ENCODE results near the gene OPCML.

The OPCML gene

DNA sequence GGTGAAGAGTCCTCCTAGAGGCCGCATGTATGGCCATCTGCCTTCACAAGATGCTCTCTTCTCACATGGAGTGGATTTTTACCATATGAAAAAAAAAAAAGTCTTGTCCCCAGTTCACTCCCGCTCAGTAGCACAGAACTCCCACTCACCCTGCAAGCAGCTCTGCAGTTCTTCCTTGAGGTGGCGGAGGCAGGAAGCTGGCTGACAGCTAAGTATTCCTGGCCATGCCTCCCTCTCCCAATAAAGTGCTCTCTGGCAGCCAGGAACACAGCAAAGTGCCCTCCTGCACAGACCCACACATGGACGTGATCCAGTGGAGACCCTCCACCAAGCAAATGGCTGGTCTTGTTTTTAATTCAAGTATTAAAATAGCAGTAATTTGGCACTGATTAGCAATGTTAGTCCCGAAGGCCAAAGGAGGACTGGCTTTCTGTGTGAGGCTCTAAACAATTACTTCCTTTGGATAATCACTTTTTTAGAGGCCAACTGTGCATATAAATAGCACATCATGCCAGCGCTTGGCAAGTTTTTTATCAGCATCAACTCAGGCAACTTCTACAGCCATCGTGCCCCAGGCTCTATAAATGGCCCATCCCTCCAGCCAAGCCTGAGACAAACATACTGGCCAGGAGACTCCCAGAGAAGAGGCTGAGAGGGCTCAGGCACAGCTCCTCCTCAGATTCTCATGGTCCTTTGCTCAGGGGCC is 413.6 kb downstream of the OPCML start:
- no peak for DNase-seq

DNA sequence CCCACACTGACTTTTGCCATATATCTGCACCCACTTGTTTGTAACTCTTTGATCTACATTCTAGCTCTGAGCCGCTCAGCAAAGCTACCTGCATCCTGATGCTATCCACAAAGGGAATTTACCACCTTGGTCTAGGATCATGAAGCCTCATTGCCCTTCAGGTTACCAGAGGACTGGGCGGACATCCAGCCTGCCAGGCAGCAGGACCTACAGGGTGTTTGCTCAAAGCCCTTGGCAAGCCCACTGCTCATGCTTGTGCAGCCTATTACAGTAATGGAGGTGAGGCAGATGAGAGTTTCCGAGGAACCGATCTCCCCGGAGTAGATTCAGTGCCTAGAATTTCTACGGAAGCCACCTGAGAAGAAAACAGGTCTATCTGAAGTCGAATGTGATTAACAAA is 417.2 kb downstream of the OPCML start:
- no peak for DNase-seq

DNA sequence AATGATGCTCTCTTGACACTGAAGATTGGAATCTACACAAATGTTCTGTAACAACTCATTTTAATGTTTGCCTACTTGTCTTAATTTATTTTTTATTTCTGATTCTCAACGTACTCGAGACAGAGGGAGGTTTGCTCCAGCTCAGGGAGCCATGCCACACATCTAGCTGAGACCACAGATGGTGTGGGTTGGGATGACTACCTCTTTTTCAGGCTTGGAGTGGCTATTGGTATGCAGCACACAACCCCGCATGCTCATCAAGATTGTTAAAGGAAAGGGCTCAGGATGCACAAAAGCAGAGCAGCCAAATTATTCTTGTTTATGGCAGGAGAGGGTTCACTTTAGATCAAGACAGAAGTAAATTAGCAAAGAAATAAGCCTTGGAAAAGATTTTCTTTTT is 424.5 kb downstream of the OPCML start:
- no peak for DNase-seq

DNA sequence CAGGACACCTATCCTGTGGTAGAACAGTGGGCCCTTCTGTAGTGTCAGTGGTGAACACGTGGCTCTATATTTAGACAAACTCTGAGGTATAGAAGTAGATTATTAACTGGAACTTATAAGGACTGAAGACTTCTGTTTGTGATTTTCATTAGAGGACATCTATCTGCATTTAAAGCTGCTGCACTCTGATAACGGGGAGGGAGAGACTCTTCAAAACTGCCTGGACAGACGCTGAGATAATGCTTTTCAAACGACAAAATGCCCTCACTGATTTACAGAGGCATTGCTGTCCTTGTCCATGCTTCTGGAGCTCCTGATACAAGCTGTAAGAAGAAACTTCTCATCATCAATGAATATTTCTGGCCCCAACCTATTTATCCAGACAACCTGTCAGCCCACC is 425.2 kb downstream of the OPCML start:
- no peak for DNase-seq

DNA sequence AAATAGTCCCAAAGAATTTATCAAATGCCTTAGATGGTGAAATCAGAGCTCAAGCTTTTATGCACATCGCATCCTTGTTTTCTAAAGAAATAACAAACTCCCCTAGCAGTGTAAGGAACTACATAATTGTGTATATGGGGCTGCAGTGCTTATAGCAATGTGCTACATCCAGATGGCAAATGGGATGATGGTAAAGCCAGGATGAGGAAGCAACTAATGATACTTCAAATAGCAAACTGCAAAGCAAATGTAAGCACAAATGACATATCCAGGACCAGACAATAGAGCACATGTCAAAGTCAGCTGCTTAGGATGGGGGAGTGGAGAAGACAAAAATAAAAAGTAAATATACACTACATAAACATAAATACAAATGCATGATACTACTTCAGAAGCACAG is 425.9 kb downstream of the OPCML start:
- DNase-seq, result no peak

DNA sequence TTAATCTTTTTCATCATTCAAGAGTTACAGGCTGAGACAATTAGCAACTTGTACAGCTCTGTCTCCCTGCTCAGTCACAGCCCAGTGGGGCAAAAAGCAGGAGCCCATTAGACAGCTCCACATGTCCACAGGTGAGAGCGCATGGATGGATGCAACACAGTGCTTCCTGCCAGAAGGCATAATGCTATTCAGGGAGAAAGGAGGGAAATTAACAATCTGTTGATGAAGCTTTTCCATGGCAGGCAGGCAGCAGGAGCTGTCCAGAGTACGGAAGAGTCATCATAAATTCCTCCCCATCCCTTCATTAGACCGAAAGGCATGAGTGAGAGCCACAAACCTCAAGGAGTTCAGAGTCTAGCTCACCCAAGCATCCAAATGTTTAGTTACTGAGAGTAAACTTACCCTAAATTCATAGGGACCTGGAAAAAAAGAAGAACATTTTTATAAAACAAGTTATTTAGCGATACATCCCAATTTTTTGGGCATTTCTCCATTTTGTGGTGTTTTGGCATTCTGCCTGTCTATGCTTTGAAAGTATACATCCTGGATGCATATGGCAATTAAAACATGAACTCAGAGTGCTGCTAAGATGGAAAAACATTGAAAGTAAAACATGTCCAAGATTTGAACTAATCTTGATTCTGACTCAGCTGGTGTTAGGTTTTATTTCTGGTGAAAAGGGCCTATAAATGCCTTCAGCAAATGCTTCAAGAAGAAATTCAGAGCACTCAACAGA is 428.1 kb downstream of the OPCML start:
- DNase-seq, result no peak

DNA sequence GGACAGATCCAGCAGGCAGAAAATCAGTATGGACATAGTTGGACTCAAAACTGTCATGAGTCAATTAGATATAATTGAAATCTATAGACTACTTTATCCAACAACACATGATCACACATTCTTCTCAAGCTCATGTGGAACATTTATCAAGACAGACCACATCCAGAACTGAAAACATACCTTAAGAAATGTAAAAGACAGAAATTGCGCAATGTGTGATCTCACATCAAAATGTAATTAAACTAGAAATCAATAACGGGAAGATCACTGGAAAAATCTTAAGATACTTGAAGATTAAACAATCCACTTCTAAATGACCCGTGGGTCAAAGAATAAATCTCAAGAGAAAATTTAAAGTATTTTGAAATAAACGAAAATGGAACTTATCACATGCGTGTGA is 435.3 kb downstream of the OPCML start:
- DNase-seq, result no peak

DNA sequence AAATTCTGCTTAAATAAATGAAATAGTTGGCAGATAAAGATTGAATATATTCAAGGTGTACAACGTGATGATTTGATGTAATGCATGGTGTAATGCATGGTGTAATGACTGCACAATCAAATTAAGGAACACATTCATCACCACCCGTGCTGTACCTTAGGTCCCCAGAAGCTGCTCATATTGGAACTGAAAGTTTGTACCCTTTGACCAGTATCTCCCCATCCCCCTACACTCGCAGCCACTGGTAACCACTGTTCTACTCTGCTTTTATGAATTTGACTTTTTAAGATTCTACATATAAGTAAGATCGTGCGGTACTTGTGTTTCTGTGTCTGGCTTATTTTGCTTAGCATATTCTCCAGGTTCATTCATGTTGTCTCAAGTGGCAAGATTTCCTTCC is 445.8 kb downstream of the OPCML start:
- DNase-seq, result no peak

DNA sequence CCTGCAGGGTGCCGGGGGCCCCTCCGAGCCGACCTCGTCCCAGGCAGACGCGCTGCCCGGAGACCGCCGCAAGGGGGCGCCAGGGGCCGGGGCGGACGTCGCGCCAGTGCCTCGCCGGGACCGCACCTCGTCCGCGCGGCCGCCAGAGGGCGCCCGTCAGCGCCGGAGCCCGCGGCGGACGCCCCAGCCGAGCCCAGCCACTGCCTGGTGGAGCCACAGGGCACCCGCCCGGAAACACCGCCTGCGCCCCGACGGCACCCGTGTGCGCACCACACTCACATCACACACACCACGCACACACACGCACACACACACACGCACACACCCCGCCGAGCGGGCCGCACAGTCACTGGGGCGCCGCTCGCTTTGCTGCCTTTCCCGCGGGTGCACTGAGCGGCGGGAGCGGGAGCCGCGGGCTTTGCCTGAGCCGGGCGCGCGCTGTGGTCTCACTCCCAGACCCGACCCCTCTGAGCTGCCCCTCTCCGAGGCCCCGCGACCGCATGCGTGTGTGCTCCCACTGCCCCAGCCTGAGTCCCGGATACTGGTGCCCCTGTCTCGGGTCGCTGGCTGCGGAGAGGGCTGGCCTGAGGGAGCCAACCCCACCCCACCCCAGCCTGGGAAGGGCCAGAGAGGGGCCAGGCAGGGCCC is 449.3 kb downstream of the OPCML start:
- DNase-seq, result peak; percentile 12

DNA sequence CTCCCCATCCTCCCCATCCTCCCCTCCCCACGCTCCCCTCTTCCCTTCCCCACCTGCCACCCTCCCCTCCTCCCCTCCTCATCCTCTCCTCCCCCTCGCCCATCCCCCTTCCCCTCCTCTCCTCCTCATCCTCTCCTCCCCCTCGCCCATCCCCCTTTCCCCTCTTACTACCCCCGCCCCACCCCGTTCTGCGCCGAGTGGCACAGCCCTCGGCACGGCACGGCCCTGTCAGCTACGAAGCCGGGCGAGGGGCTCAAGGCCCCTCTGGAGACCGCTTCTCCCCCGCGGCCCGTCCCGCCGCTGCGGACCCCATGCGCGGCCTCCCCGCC is 449.9 kb downstream of the OPCML start:
- DNase-seq, result no peak

DNA sequence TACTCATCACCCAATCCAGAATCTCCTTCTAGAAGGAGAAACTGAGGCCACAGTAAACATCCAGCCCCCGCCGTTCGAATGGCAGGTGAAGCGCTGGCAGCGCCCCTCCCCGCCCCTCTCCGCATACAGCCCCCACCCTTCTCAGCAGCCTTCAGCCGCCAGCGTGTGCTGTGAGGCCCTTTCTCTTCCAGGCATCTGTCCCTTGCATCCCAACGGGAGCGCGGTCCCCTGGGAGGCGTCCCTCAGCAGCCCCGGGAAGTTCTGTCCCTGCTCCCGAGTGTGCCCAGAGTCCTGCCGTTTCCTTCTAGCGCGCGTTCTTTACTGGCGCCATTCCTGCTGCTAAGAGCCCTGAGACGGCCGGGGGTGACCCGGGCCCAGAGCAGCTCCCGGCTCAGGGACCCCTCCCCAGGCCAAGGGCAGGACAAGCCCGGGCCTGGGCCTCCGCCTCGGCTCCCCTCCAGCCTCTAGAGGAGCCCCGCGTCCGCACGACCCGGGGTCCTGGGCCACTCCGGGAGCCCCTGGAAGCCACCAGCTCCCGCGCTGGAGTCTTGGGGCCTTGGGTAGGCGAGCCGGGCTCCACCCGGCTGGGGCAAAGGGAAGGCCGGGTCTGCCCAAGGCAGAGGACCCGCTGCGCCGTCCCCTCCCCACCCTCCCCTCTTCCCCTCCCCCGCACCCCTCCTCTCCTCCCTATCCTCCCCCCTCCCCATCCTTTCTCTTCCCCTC is 450.4 kb downstream of the OPCML start:
- DNase-seq, result no peak

DNA sequence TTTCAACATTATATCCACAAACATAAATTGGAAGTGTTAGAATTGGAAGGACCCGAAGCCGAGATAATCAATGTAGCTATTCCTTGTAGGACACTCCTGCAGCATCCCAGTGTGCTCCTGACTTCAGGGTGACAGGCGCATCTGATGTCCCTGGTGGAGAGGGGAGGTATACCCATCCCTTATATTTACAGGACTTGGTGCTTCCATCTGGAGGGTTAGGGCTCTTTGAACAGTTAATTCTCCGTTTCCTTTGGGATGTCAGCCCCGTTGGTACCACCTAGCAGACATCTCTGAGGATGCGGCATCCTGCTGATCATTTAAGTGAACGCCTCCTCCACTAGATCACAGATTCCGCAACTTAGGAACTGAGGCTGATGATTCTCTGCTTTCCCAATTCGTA is 451.3 kb downstream of the OPCML start:
- no peak for DNase-seq

DNA sequence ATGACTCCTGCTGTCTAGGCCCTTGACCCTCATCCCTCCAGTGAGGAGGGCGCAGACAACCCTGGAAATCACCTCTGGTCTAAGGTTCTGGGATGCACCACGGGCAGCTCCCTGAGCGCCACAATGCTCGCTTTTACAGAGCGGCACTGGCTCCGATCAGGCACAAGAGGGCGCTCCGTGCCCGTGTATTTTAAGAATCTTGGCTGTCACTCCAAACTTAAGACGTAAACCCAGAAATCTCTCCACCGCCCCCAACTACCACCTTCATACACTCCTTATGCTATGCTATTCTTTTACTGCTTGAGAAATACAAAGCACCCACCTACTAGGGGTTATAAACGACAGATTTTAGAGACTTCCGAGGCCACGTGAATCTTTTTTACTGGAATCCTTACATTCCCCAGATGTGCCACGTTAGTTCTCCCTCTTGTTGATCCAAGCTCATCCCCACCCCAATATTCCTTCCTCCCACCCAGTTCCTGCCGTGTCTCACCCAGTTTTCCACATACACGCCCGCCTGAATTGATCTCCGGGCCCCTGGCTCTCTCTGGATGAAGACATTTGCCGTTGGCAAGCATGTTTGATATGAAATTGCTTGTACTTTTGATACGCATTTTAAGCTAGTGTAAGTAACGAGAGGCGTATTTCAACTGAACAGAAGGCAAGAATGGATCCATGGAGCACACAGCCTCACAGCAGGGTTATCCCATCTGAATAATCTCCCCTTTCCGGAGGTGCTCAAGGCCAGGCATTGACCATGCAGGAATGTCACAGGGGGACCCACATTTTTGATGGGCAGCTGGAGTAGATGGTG is 453.5 kb downstream of the OPCML start:
- DNase-seq, result no peak

DNA sequence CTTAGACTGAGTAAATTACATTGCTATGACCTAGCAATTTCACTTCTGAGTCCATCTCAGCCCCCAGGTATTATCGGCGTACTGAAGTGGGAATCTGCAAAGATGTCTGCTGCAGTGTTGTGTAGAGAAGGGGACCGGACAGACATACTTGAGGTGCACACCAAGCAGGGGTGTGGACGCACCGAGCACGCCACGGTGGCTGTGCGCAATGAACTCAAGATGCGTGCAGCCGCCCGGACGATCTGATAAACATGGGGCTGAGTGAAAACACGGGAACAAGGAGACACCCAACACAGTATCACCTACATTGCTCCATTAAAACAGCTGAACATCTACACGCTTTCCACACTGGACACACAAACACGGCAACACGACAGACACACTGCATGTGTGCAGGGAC is 454.3 kb downstream of the OPCML start:
- no peak for DNase-seq

DNA sequence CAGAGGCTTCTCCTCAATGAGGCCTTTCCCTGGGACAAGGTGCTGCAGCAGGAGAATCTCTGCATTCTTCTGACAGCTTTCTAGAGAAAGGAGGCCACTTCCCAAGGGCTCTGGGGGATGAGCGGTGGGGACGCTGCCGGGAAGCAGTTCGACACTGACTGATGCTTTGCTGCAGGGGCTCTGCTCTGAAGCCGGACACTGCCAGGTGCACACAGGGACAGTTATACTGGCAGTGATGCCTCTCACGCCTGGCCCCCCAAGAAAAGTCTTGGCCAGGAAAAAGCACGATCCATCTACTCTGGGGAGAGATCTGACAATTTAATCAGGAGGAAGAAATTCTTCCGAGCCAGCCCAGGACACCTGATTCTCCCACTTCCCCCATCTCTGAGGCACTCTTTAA is 456.9 kb downstream of the OPCML start:
- no peak for DNase-seq

DNA sequence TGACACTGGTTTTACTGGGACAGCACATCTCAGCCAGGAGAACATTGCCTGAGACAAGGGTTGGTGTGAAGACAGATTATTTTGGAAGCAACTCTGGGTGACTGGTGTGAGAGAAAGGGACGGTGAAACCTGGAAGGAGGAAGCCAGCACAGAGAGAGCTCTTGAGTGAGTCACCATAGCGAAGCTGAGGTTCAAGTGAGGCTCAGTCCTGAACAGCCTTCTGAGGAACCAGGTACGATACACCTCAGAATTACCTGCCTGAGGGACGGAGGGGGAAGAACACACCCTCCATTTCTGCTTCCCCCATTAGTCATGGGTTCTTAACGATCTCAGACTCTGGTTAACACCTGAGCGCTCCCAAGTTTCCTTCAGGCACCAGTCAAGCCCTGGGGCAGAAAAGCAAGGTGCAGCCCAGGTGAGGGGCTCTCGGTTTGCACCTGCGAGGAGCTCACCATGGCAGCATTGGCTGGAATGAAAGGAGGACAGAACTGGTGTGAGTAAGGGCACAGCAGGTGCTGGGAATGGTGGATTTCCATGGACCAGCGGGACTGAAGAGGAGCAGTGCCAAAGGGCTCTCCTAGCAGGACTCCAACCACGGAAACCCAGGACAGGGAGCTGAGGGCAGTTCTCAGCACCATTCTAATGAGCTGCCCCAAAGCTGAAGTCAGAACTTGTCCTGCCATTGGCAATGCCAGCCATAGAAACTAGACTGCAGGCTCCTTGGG is 459.3 kb downstream of the OPCML start:
- DNase-seq, result no peak

DNA sequence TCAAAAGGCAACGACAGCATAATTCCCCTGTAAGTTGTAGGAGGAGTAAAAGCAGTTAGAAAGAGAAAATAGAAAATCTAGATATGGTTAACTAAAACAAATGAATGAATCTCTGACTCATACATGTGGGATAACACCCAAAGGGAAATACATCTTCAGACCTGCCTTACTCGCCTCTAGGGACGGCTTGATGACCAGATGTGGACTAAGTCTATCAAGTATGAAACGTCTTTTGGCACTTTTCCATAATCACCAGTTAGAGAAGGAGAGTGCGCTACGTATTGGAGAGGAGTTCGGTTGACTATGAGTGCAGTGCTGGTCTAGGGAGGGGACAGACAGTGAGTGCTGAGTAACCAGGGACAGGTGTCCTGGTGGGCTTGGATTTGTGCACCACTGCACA is 459.9 kb downstream of the OPCML start:
- DNase-seq, result no peak

DNA sequence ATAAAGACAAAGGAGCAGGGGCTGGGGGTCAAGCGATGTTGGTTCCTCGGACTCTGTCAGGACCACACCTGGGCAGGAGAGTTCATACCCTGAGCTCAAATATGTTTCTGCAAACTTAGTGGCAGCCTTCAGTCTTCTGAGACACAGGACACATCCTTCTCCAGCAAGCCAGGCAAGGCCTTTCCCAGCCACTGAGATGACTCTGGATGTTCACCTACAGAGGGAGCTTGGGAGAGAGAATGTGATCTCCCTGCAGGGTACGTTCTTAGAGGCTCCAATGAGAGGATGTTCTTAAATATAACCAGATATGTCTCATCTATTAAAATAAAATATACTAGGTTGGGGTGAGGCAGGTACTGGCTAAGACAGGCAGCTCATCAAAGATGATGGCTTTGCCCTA is 461.5 kb downstream of the OPCML start:
- no peak for DNase-seq

DNA sequence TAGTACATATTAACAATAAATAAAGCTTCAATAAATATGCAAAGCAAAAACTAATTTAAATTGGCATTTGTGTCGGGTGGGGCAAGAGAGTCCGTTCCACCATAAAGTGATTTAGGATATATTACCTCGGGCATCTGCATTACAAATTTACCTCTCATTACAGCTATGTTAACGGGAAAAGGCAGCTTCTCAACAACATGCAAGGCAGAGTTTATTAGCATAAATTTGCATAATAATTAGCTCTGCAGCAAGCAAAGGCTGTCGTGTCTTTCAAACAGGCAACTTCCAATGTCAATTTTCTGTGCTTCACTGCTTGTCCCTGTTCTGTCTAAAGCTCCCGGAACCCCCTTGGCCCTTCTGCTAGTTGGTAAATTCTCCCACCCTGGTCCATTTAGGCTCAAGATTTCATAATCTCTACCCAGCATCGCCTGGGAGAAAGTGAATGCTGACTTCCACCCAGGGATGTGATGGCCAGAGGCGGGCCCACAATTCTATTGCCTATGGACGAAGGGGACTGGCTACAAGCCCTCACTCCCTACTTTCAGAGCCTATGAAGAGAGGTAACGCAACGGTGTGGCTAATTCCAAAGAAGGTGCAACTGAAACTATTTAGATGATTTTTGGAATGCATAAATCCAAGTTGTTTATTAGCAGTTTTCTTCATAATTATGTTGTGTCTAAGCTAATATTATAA is 462.1 kb downstream of the OPCML start:
- DNase-seq, result no peak

DNA sequence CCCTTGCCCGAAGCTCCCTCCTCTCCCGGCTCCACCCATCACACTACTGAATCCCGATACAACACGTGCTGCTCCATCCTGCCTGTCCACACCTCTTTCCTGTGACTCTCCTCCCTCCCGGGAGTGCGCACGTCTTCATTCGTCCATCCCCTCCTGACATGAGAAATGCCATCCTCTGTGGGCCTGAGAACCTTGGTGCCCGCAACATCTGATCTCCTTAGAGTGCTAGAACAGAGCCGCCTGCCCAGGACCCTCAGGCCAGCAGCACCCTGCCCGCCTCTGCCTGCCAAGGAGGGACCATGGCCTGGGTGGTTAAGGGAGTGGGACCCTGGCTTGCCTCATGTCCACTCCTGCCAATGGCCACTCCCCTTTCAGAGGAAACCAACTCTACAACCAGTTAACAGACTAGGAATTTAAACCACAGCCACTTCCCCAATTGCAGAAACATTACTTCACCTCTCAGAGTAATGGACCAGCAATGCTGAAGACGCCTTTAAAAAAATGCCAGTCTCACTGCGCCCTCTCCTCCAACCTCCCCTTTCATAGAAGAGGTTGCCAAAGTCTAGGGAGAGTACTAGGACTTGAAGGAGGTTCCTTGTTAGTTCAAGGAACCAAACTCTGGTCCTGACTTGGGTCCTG is 466.3 kb downstream of the OPCML start:
- DNase-seq, result no peak

DNA sequence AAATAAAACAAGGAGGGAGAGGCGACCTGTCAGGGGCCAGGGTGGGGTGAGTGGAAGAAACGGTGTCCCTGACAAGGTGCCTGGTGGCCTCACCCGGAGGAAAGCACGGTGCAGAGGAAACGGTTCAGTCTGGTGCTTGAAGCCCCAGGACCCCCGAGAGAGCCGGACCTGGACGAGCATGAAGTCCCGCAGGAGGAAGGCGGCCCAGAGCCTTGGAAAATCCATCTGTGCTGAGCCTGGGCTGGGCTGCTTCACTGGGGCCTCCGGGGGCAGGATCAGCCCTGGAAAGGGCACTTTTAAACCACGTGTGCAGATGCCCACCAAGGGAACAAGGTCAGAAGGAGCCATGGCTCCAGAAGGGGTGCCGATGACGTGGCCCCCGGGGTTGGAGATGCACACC is 467.3 kb downstream of the OPCML start:
- DNase-seq, result no peak
